KG1 (cell line): ENCODE results near the gene THAP5.

Experiments used
- DNase-seq: peaks from one replicate; lab custom pipeline; 2025; lab: John Stamatoyannopoulos, UW

Gene THAP5

DNA sequence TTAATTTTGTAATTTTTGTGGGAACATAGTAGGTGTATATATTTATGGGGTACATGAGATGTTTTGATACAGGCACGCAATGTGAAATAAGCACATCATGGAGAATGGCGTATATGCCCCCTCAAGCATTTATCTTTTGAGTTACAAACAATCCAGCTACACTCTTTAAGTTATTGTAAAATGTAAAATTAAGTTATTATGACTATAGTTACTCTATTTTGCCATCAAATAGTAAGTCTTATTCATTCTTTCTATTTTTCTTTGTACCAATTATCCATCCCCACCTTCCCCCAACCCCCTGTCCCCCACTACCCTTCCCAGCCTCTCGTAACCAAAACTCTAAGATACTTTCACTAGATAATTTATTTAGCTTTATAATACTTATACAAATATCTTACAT is 35.8 kb downstream of the THAP5 start:
- DNase-seq: no peak

DNA sequence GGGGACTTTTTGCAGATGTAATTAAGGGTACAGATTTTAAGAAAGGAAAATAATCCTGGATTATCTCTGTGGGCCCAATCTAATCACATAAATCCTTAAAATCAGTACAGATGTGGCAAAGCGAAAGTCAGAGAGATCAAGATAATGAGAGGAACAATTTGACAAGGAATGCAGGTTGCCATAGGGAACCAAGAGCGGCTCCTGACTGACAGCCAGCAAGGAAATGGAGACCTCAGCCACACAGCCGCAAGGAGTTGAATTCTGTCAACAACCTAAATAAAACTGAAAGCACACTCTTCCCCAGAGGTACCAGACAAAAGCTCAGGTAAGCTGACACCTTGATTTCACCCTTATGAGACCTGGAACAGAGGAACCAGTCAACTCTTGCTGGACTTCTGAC is 40.2 kb downstream of the THAP5 start:
- DNase-seq: no peak

DNA sequence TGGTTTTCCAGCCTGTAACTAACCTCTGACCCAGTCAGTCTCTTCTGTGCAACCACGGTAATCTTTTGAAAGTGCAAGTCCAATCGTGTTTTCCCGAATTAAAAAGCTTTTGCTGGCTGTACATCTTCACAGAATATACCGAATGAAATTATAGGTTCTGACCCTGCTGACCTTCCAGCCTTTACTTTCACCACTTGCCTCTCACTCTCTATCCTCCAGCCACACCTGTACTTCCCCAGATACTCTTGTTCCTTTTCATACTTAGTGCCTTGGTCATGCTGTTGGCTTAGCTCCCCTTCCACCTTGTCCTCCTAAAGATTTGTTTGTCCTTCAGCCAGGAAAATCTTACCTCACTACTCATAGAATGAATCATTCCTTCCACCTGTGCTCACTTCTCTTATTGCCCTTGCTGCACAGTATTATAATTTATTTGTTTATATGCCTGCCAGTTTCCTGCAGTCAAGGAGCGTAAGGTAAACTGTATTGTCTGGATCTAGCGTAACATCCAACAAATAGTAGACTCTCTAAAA is 41.3 kb downstream of the THAP5 start:
- no peak for DNase-seq

DNA sequence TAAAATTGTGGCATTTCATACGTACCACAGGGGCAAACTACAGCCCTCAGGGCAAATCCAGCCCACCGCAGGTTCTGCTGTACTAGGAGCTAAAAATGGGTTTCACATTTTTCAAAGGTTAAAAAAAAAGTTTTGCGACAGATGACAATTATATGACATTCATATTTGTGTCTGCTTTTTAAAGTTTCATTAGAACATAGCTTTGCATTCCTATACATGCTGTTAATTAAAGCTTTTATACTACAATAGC is 42.8 kb downstream of the THAP5 start:
- no peak for DNase-seq

DNA sequence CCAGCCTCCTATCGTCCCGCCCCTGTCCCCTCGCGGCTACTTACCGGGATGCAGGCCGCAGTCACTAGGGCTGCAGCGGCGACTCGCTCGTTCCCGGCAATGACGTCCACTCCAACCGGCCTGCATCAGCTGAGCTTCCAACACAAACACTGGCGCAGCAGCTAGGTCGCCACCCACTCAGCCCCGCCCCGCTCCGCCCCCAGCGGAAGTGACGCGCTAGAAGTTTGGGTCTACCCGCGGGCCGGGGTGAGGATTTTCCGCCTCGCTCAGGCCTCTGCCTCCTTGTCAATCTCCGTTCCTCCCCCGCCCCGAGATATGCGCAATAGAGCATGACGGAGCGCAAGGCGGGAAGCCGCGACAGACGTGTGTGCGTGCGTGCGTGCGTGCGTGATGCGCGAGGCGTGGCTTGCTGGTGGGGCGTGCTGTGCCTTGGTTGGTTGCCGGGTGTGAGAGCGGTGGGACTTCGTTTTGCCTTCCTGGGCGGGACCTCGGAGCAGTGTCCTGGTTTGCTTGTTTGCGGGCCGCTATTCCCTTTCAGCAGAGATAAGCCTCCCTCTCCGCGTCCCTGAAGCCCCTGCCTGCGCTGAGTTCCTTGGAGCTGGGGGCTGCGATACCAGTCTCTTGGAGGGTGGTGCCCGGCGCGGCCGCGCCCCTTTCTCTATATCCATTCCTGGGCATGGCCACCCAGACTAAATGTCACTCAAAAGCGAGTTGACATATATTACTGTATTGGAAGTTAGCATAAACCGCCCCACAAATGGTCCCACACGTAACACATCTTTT is 43.3 kb downstream of the THAP5 start, which contains the start of gene PNPLA8:
Gene PNPLA8, minus strand, starts transcription at position 151 of the 783 bp plus-strand sequence. CDS start 10,644 bp downstream, outside the sequence.
- peak; percentile 79 for DNase-seq

DNA sequence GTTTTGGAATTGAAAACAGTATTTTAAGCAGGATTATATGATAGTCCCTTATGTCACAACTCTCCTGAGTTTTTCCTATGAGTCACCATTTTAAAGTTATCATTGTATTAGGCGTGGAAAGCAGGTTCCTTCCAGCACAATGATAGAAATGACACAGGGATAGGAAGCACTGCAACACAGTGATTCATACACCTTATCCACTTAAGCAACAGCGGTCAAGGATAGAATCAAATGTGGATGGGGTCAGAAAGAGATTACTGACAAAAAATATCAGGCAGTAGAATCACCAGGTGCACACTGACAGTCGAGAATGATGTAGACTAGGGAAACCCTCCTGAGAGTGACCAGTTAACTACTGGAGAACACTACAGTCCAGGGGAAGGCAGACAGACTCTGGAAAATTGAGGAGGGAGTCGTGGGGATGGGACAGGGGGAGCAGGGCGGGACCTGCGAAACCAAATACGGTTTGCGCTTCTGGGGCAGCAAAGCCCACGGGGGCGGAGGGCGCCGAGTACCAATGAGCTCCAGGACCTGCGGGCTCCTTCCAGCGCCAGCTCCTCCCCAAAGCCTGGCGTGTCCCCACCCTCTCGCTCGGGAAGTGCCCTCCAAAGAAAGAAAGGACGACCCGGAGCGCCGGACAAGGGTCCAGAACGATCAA is 44.0 kb downstream of the THAP5 start:
- no peak for DNase-seq

DNA sequence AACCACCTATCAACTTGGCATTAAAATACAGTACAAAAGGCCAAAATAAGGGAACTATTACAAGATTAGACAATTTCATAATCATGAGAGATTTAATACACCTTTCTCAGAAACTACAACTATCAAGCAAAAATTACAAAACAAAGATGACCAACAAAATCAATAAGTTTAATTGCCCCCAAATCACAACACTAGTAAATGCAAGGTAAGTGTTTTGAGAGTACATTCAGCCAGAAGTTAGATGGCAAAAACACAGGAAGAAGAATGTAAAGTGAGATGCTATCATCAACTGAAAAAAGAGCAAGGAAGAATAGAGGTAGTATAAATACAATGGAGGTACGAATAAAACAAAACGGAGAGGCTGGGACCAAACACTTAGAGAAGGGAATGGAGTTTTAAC is 46.7 kb downstream of the THAP5 start:
- no peak for DNase-seq

DNA sequence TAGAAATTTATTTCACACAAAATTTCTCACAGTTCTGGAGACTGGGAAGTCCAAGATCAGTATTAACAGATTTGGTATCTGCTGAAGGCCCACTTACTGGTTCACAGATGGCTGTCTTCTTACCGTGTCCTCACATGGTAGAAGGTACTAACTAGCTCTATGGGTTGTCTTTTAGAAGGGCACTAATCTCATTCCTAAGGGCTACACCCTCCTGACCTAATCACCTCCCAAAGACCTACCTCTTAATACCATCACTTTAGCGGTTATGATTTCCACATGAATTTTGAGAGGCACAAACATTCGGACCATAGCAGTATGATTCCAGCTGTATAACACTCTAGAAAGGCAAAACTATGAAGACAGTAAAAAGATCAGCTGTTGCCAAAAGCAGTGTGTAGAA is 51.6 kb downstream of the THAP5 start:
- no peak for DNase-seq

DNA sequence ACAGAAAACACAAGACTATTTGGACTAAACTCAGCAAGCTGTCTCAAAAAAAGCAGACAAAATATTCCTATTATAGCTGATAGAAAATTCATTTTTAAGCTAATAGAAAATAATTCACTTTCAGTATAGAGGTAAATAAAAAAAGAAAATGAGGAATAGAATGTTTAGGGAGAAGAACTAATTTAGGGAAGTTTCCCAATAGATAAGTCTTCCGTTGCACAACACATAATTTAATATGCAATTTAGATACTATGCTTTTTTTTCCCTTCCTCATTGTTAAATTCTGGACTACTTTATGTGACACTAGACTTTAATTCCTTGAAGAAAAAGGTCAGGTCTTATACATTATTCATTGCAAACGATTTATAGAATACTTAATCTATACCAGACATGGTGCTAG is 53.9 kb downstream of the THAP5 start:
- DNase-seq: no peak

DNA sequence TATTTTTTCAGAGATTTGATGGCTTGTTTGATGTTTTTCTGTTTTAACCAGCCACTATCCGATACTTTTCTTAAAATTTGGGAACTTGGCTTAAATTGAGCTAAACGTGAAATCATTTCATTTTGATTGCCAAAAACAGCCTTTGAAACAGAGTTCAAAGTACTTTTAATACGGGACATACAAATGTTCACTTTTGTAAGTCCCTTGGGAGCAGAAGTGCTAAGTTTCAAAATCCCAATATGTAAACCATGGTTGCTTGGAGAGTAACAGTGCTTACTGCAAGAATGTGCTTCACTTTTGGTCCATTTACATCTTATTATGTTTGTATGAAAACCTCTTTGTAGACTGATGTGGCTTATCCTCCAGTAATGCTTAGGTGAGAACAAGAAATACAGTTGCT is 54.5 kb downstream of the THAP5 start:
- DNase-seq: no peak
